Lung (tissue), 12 donors: ENCODE results near the gene STK32B. TPM values are rescaled to one million over a fixed set of nuclear protein-coding genes. Genes with fewer than 3 reads are reported as not detected.

Experiments
- ATAC-seq: fragments of 200-7000 bp; cut with Tn5 transposase; one replicate; pipeline ENCODE4 v1.9.1; 2020; ENCODE audit warnings: moderate number of reproducible peaks; ENCODE audit not compliant: insufficient read depth, low FRiP score
- DNase-seq, 3 donors: peaks; one replicate each; pipeline ENCODE4 v3.0.0-alpha.2; 2013 to 2017
- H3K27ac ChIP-seq, 2 donors: one replicate each; pipeline ENCODE4 v1.5.1; 2013; ENCODE audit warnings: mild to moderate bottlenecking in 2 of 2, moderate library complexity in 2 of 2, control low read depth in 1 of 2, inconsistent platforms in 1 of 2, low read depth in 1 of 2, low read length in 1 of 2
- H3K27me3 ChIP-seq, 3 donors: one replicate each; pipeline ENCODE4 v1.5.1; 2013; ENCODE audit warnings: low read length in 2 of 3; ENCODE audit not compliant: control insufficient read depth in 3 of 3, insufficient read depth in 3 of 3
- H3K36me3 ChIP-seq, 4 donors: one replicate each; pipeline ENCODE4 v1.5.1; 2013; ENCODE audit warnings: low read length in 4 of 4, mild to moderate bottlenecking in 1 of 4, moderate library complexity in 1 of 4; ENCODE audit not compliant: control insufficient read depth in 4 of 4, insufficient read depth in 4 of 4
- H3K4me1 ChIP-seq, 5 donors: one replicate each; pipeline ENCODE4 v1.5.1; 2013; ENCODE audit warnings: low read length in 5 of 5, mild to moderate bottlenecking in 2 of 5, moderate library complexity in 1 of 5; ENCODE audit not compliant: control insufficient read depth in 5 of 5, insufficient read depth in 5 of 5
- H3K4me3 ChIP-seq: one replicate; pipeline ENCODE4 v1.5.1; 2013; ENCODE audit warnings: mild to moderate bottlenecking, control low read depth, moderate library complexity
- H3K9ac ChIP-seq, 2 donors: one replicate each; pipeline ENCODE4 v1.5.1; 2013; ENCODE audit warnings: low read length in 2 of 2, control low read depth in 1 of 2; ENCODE audit not compliant: insufficient read depth in 1 of 2
- H3K9me3 ChIP-seq, 4 donors: one replicate each; pipeline ENCODE4 v1.5.1; 2013; ENCODE audit warnings: low read length in 3 of 4, mild to moderate bottlenecking in 1 of 4, moderate library complexity in 1 of 4; ENCODE audit not compliant: control insufficient read depth in 4 of 4, insufficient read depth in 3 of 4
- WGBS, 2 donors: extraction: QIAGEN DNeasy Blood & Tissue Kit; methylation state at CpG; one replicate each; pipeline ENCODE4 v1.1.7; 2013; 5-methylcytosine and 5-hydroxymethylcytosine counted together
- polyA plus RNA-seq, 2 donors: library from polyadenylated mRNA; stranded (reverse); fragments of 200-250 nt; gene quantifications; one replicate each; pipeline ENCODE4 v1.2.1, GENCODE V29; 2013
- total RNA-seq, 2 donors: library from RNA; depleted of rRNA in 1 of 2; stranded (reverse); fragments of >200 nt in 1 of 2; gene quantifications; one replicate each; pipeline ENCODE4 v1.2.1, GENCODE V29; 2014 to 2021
- TF ChIP-seq, protein P1 (sequence below): IDR thresholded peaks from 2 replicates; pipeline ENCODE4 v1.5.1; 2012; ENCODE audit warnings: mild to moderate bottlenecking; ENCODE audit errors: control extremely low read depth, extremely low read depth
- donor health status: control.
- donor health status: control.
- donor health status: Bipolar disorder and iron deficiency.
- donor health status: healthy.
- donor health status: DM: yes; HTN: yes; CAD: no.

STK32B gene
- total and polyA plus RNA-seq, 4 donors = 0.29 to 2.2 (median 1.4) TPM

DNA sequence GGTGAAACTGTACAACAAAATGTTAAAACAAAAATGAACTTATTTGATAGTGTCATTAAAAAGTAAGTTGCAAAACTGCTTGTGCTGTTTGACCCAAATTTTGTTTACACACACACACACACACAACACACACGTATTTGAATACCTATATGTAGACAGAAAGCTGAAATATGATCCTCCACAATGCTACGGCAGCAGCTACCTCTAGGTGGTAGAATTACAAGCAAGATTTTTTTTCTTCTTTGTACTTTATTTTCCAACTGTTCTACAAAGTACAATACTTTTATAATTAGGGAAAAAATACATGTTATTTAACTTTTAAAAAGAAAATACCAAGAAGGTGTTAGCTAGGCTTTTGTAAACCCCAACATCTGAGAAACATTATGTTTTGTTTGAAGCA, 33.2 kb upstream of the STK32B start:
- TF ChIP-seq, protein P1, sequence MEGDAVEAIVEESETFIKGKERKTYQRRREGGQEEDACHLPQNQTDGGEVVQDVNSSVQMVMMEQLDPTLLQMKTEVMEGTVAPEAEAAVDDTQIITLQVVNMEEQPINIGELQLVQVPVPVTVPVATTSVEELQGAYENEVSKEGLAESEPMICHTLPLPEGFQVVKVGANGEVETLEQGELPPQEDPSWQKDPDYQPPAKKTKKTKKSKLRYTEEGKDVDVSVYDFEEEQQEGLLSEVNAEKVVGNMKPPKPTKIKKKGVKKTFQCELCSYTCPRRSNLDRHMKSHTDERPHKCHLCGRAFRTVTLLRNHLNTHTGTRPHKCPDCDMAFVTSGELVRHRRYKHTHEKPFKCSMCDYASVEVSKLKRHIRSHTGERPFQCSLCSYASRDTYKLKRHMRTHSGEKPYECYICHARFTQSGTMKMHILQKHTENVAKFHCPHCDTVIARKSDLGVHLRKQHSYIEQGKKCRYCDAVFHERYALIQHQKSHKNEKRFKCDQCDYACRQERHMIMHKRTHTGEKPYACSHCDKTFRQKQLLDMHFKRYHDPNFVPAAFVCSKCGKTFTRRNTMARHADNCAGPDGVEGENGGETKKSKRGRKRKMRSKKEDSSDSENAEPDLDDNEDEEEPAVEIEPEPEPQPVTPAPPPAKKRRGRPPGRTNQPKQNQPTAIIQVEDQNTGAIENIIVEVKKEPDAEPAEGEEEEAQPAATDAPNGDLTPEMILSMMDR = no peak
- WGBS, 2 donors = 21 to 23% methylated on average over 2 of the region's 2 CpGs
- H3K27me3 ChIP-seq = peaks cover 0 to 3% (median 0%) of the 10 kb centered on the region in 3 donors
- H3K4me3 ChIP-seq = no peak overlapping the region
- DNase-seq (peak in 2 of 3 donors; percentile 46 to 47), ATAC-seq (no peak)
- H3K27ac ChIP-seq = no peak overlapping the region
- peak overlapping the region in 1 of 2 donors; percentile 19 for H3K9ac ChIP-seq
- peaks cover 0 to 6% (median 2%) of the 10 kb centered on the region in 4 donors for H3K9me3 ChIP-seq
- peaks cover 0 to 13% (median 0%) of the 10 kb centered on the region in 5 donors for H3K4me1 ChIP-seq
- H3K36me3 ChIP-seq = no peaks in the 10 kb centered on the region

DNA sequence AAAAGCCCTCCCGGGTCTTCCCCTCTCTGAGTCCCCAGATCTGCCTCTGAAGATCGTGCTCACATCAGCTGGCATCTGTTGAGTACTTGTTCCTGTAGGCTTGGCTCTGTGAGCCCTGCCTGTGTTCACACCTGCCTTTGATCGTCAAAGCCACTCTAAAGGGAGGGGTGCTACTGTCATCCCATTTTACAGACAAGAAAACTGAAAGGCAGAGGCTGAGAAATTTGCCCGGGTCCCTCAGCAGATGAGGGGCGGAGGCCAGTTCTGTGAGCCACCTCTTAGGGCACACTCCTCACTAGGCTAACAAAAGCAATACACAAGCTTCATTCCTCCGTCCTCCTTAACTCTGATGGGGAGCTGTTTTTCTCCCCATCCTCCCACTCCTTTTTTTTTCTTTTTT, 32.7 kb upstream of the STK32B start:
- H3K27me3 ChIP-seq = peaks cover 0 to 3% (median 0%) of the 10 kb centered on the region in 3 donors
- ATAC-seq = no peak
- H3K9ac ChIP-seq = peak overlapping the region in 1 of 2 donors; percentile 19

DNA sequence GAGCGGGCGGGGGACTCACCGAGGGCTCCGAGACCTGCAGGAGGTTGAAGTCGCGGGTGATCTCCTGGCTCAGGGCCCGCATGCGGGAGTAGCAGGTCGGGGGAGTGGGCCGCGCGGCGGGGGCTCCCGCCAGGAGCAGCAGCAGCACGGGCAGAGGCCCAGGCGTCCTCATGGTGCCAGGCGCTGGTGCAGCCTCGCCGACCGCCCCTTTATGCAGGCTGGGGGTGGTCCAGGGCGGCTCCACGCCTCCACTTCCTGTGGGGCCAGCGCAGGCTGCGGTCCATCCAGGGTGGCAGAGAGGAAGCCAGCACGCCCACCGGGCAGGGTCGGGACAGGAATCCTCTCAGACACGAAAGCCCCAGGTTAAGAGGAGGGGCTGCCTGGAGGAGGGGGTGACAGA, 32.0 kb upstream of the STK32B start, which contains the start of gene CYTL1:
TSS of gene CYTL1 (minus strand) at position 185 of the 400 bp plus-strand sequence. CDS start at position 172, 13 bp downstream.
- H3K9ac ChIP-seq = peak within 1 kb of the TSS in 1 of 2 donors; percentile 30
- TF ChIP-seq, protein P1 = no peak
- peaks cover 0 to 13% (median 0%) of the 10 kb centered on the region in 5 donors for H3K4me1 ChIP-seq
- peak within 1 kb of the TSS in 1 of 2 donors; percentile 4 for H3K27ac ChIP-seq
- ATAC-seq = no peak
- 0 to 7% methylated on average over 26 to 28 of the region's 28 CpGs for WGBS, 2 donors
- H3K27me3 ChIP-seq = peaks cover 0 to 3% (median 0%) of the 10 kb centered on the region in 3 donors
- H3K36me3 ChIP-seq = no peaks in the 10 kb centered on the region
- peak; percentile 73 to 78 (median 76) for DNase-seq
- H3K9me3 ChIP-seq = peaks cover 0 to 6% (median 2%) of the 10 kb centered on the region in 4 donors
- H3K4me3 ChIP-seq = no peak within 1 kb of the TSS

More for the DNA sequence above, 32.7 kb upstream of the STK32B start:
- Histone ChIP-seq H3K4me1 (peaks cover 0 to 13% (median 0%) of the 10 kb centered on the region in 5 donors), H3K9me3 (peaks cover 0 to 6% (median 2%) of the 10 kb centered on the region in 4 donors), H3K36me3 (no peaks in the 10 kb centered on the region), H3K27ac (no peak overlapping the region), H3K4me3 (no peak overlapping the region)
- DNase-seq = peak in 1 of 3 donors; percentile 30
- TF ChIP-seq, protein P1 = no peak
- WGBS, 2 donors = 25 to 31% methylated on average over 6 of the region's 6 CpGs
